ENCODE measurements around the gene PCNX2.

DNA sequence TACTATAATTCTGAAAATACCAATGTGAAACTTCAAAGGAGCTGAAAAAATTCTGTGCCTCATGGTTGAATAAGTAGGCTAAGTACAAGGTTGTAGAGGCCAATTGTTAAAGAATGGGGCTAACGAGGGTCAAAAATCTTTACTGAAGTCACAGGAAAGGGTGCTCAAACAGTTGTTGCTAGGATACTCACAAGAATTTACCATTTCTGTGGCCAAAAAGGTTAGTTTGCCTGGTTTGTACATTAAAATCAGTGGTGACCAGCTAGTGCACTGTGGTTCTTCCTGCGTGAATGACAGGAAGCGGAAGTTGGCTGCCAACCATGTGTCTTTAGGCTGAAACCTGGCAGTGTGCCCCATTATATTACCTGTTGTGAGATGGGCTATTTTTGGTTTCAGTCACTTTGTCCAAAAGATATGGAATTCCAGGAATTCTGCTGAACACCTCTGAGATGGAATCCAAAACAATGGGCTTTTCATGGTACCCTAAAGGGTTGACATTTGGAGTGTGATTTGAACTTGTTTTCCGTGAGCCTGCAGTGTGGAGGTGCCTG, 45.5 kb upstream of the PCNX2 start:
- TF ChIP-seq, protein P1, sequence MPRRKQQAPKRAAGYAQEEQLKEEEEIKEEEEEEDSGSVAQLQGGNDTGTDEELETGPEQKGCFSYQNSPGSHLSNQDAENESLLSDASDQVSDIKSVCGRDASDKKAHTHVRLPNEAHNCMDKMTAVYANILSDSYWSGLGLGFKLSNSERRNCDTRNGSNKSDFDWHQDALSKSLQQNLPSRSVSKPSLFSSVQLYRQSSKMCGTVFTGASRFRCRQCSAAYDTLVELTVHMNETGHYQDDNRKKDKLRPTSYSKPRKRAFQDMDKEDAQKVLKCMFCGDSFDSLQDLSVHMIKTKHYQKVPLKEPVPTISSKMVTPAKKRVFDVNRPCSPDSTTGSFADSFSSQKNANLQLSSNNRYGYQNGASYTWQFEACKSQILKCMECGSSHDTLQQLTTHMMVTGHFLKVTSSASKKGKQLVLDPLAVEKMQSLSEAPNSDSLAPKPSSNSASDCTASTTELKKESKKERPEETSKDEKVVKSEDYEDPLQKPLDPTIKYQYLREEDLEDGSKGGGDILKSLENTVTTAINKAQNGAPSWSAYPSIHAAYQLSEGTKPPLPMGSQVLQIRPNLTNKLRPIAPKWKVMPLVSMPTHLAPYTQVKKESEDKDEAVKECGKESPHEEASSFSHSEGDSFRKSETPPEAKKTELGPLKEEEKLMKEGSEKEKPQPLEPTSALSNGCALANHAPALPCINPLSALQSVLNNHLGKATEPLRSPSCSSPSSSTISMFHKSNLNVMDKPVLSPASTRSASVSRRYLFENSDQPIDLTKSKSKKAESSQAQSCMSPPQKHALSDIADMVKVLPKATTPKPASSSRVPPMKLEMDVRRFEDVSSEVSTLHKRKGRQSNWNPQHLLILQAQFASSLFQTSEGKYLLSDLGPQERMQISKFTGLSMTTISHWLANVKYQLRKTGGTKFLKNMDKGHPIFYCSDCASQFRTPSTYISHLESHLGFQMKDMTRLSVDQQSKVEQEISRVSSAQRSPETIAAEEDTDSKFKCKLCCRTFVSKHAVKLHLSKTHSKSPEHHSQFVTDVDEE (CRISPR knock-in tag; IDR thresholded peaks at IDR 0.05) = no peak
- TF ChIP-seq ZFP30 (CRISPR knock-in tag; IDR thresholded peaks at IDR 0.05) (no peak), ESRRG (CRISPR knock-in tag; IDR thresholded peaks at IDR 0.05) (no peak), SNAI2 (CRISPR knock-in tag; IDR thresholded peaks at IDR 0.05) (no peak), ZNF565 (CRISPR knock-in tag; conservative IDR thresholded peaks at IDR 0.05; ENCODE audit: low read depth) (no peak), RARB (CRISPR knock-in tag; IDR thresholded peaks at IDR 0.05) (no peak), ARNTL (CRISPR knock-in tag; IDR thresholded peaks at IDR 0.05; ENCODE audit: borderline replicate concordance, low read depth) (no peak)
- TF ChIP-seq, protein P2, sequence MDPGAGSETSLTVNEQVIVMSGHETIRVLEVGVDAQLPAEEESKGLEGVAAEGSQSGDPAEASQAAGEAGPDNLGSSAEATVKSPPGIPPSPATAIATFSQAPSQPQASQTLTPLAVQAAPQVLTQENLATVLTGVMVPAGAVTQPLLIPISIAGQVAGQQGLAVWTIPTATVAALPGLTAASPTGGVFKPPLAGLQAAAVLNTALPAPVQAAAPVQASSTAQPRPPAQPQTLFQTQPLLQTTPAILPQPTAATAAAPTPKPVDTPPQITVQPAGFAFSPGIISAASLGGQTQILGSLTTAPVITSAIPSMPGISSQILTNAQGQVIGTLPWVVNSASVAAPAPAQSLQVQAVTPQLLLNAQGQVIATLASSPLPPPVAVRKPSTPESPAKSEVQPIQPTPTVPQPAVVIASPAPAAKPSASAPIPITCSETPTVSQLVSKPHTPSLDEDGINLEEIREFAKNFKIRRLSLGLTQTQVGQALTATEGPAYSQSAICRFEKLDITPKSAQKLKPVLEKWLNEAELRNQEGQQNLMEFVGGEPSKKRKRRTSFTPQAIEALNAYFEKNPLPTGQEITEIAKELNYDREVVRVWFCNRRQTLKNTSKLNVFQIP (CRISPR knock-in tag; IDR thresholded peaks at IDR 0.05; ENCODE audit: borderline replicate concordance, low read depth) = no peak
- TF ChIP-seq, protein P3, sequence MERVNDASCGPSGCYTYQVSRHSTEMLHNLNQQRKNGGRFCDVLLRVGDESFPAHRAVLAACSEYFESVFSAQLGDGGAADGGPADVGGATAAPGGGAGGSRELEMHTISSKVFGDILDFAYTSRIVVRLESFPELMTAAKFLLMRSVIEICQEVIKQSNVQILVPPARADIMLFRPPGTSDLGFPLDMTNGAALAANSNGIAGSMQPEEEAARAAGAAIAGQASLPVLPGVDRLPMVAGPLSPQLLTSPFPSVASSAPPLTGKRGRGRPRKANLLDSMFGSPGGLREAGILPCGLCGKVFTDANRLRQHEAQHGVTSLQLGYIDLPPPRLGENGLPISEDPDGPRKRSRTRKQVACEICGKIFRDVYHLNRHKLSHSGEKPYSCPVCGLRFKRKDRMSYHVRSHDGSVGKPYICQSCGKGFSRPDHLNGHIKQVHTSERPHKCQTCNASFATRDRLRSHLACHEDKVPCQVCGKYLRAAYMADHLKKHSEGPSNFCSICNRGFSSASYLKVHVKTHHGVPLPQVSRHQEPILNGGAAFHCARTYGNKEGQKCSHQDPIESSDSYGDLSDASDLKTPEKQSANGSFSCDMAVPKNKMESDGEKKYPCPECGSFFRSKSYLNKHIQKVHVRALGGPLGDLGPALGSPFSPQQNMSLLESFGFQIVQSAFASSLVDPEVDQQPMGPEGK (CRISPR knock-in tag; IDR thresholded peaks at IDR 0.05; ENCODE audit: borderline replicate concordance) = no peak
